Neural cell (in vitro differentiated cells): ENCODE results near the gene UNK.

Experiments
- EP300 ChIP-seq: fragments of 450-650 bp; conservative IDR thresholded peaks from 2 replicates; pipeline ENCODE4 v1.6.1; 2014; ENCODE audit warnings: antibody characterized with exemption, mild to moderate bottlenecking, moderate library complexity; ENCODE audit not compliant: poor library complexity, severe bottlenecking
- EZH2 ChIP-seq: fragments of 200-600, 300-800 bp; shearing (Covaris generic), sonication (generic); IDR thresholded peaks from 2 replicates; pipeline ENCODE4 v1.6.1; 2014; ENCODE audit warnings: antibody characterized with exemption, low read length, borderline replicate concordance, mild to moderate bottlenecking; ENCODE audit not compliant: insufficient read depth, poor library complexity, severe bottlenecking
- MXI1 ChIP-seq: fragments of 450-650 bp; conservative IDR thresholded peaks from 2 replicates; pipeline ENCODE4 v1.6.1; 2014; ENCODE audit warnings: antibody characterized with exemption, mild to moderate bottlenecking; ENCODE audit not compliant: poor library complexity, severe bottlenecking
- POLR2AphosphoS5 ChIP-seq: IDR thresholded peaks from 2 replicates; pipeline ENCODE4 v1.6.1; 2012
- RAD21 ChIP-seq: fragments of 450-650 bp; conservative IDR thresholded peaks from 2 replicates; pipeline ENCODE4 v1.6.1; 2014; ENCODE audit warnings: antibody characterized with exemption, mild to moderate bottlenecking, moderate library complexity
- TAF1 ChIP-seq: IDR thresholded peaks from 2 replicates; pipeline ENCODE4 v1.6.1; 2012; ENCODE audit warnings: low read depth
- TF ChIP-seq, protein P1 (sequence below): fragments of 450-650 bp; IDR thresholded peaks from 2 replicates; pipeline ENCODE4 v1.5.1; 2014; ENCODE audit warnings: antibody characterized with exemption, mild to moderate bottlenecking, moderate library complexity; ENCODE audit not compliant: poor library complexity, severe bottlenecking
- TF ChIP-seq, protein P2 (sequence below): IDR thresholded peaks from 2 replicates; pipeline ENCODE4 v1.6.1; 2012; ENCODE audit warnings: borderline replicate concordance

DNA sequence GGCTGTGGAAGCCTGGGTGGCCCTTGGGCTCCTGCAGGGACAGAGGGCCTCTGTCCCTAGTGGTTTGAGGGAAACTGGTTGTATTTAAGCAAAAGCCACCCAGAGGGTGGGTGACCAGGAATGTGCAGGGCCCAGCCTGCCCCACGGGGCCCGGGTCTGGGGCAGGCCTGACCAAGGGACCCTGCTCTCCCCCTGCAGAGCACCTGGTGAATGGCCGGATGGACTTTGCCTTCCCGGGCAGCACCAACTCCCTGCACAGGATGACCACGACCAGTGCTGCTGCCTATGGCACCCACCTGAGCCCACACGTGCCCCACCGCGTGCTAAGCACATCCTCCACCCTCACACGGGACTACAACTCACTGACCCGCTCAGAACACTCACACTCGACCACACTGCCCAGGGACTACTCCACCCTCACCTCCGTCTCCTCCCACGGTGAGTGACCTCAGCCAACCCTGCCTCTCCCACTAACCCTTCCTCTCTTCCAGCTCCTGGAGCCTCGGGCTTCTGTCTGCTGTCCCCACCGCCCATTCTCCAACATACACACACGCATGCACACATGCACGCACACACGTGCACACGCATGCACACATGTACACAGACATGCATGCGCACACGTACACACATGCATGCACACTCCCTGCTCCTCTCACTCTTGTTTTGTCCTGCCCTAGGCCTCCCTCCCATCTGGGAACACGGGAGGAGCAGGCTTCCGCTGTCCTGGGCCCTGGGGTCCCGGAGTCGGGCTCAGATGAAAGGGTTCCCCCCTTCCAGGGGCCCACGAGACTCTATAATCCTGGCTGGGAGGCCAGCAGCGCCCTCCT is 30.0 kb upstream of the UNK start:
- TF ChIP-seq, protein P1, sequence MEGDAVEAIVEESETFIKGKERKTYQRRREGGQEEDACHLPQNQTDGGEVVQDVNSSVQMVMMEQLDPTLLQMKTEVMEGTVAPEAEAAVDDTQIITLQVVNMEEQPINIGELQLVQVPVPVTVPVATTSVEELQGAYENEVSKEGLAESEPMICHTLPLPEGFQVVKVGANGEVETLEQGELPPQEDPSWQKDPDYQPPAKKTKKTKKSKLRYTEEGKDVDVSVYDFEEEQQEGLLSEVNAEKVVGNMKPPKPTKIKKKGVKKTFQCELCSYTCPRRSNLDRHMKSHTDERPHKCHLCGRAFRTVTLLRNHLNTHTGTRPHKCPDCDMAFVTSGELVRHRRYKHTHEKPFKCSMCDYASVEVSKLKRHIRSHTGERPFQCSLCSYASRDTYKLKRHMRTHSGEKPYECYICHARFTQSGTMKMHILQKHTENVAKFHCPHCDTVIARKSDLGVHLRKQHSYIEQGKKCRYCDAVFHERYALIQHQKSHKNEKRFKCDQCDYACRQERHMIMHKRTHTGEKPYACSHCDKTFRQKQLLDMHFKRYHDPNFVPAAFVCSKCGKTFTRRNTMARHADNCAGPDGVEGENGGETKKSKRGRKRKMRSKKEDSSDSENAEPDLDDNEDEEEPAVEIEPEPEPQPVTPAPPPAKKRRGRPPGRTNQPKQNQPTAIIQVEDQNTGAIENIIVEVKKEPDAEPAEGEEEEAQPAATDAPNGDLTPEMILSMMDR = no peak
- no peak for TF ChIP-seq EZH2
- TF ChIP-seq MXI1 = no peak
- no peak for TF ChIP-seq TAF1
- no peak for TF ChIP-seq EP300
- TF ChIP-seq, protein P2, sequence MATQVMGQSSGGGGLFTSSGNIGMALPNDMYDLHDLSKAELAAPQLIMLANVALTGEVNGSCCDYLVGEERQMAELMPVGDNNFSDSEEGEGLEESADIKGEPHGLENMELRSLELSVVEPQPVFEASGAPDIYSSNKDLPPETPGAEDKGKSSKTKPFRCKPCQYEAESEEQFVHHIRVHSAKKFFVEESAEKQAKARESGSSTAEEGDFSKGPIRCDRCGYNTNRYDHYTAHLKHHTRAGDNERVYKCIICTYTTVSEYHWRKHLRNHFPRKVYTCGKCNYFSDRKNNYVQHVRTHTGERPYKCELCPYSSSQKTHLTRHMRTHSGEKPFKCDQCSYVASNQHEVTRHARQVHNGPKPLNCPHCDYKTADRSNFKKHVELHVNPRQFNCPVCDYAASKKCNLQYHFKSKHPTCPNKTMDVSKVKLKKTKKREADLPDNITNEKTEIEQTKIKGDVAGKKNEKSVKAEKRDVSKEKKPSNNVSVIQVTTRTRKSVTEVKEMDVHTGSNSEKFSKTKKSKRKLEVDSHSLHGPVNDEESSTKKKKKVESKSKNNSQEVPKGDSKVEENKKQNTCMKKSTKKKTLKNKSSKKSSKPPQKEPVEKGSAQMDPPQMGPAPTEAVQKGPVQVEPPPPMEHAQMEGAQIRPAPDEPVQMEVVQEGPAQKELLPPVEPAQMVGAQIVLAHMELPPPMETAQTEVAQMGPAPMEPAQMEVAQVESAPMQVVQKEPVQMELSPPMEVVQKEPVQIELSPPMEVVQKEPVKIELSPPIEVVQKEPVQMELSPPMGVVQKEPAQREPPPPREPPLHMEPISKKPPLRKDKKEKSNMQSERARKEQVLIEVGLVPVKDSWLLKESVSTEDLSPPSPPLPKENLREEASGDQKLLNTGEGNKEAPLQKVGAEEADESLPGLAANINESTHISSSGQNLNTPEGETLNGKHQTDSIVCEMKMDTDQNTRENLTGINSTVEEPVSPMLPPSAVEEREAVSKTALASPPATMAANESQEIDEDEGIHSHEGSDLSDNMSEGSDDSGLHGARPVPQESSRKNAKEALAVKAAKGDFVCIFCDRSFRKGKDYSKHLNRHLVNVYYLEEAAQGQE = no peak
- TF ChIP-seq POLR2AphosphoS5 = no peak
- no peak for TF ChIP-seq RAD21
